ENCODE results near the gene FIBP.

Gene FIBP

GRCh38 chr11:65903715-65904114 lies 15.4 kb upstream of the FIBP start:
- no peak for DNase-seq (ENCODE audit: low read depth)
- TF ChIP-seq CTCF (conservative IDR thresholded peaks at IDR 0.05; ENCODE audit: control insufficient read depth, insufficient read depth, low read depth, low read length), result no peak
- H3K4me3 ChIP-seq (ENCODE audit: control insufficient read depth, low read depth, low read length), result no peak overlapping the region

GRCh38 chr11:65903068-65903481 lies 14.8 kb upstream of the FIBP start:
- DNase-seq (ENCODE audit: low read depth), result peak; percentile 89
- no peak for TF ChIP-seq CTCF (conservative IDR thresholded peaks at IDR 0.05; ENCODE audit: control insufficient read depth, insufficient read depth, low read depth, low read length)
- no peak overlapping the region for H3K4me3 ChIP-seq (ENCODE audit: control insufficient read depth, low read depth, low read length)

GRCh38 chr11:65900899-65901180 lies 12.6 kb upstream of the FIBP start:
- no peak for TF ChIP-seq CTCF (conservative IDR thresholded peaks at IDR 0.05; ENCODE audit: control insufficient read depth, insufficient read depth, low read depth, low read length)
- no peak for DNase-seq (ENCODE audit: low read depth)
- H3K4me3 ChIP-seq (ENCODE audit: control insufficient read depth, low read depth, low read length), result no peak overlapping the region

GRCh38 chr11:65900125-65900898 lies 12.0 kb upstream of the FIBP start, which contains the start of gene FOSL1:
Gene FOSL1 (minus strand): TSS chr11:65900388. CDS start chr11:65900339, 49 bp downstream.
- TF ChIP-seq CTCF (conservative IDR thresholded peaks at IDR 0.05; ENCODE audit: control insufficient read depth, insufficient read depth, low read depth, low read length), result no peak
- peak; percentile 95 for DNase-seq (ENCODE audit: low read depth)
- H3K4me3 ChIP-seq (ENCODE audit: control insufficient read depth, low read depth, low read length), result peak within 1 kb of the TSS; percentile 92

GRCh38 chr11:65899356-65900124 lies 11.3 kb upstream of the FIBP start:
- TF ChIP-seq CTCF (conservative IDR thresholded peaks at IDR 0.05; ENCODE audit: control insufficient read depth, insufficient read depth, low read depth, low read length), result no peak
- peak overlapping the region; percentile 92 for H3K4me3 ChIP-seq (ENCODE audit: control insufficient read depth, low read depth, low read length)
- DNase-seq (ENCODE audit: low read depth), result peak; percentile 72

- H3K4me3 ChIP-seq (ENCODE audit: control insufficient read depth, low read depth, low read length), result peak overlapping the region; percentile 92
- TF ChIP-seq CTCF (conservative IDR thresholded peaks at IDR 0.05; ENCODE audit: control insufficient read depth, insufficient read depth, low read depth, low read length), result no peak
Measured at GRCh38 chr11:65898656-65899355, 10.5 kb upstream of the FIBP start.

More at GRCh38 chr11:65898656-65899355, 10.5 kb upstream of the FIBP start:
- no peak for DNase-seq (ENCODE audit: low read depth)

Measured in fibroblast of mammary gland (primary cell).